CD1c-positive myeloid dendritic cell (primary cell): Measurements from ENCODE around the gene UNC93A.
A peak's percentile ranks its signal among the peaks of the same experiment; 100 is the strongest.
"Not testable (repeated sequence)": the region's sequence is repeated elsewhere in the genome, so short reads cannot be mapped to it uniquely, and the experiment has no call there.

Experiments
- DNase-seq: peaks from one replicate; pipeline ENCODE4 v3.0.0-alpha.2; 2016; ENCODE audit errors: extremely low spot score

Gene UNC93A

DNA sequence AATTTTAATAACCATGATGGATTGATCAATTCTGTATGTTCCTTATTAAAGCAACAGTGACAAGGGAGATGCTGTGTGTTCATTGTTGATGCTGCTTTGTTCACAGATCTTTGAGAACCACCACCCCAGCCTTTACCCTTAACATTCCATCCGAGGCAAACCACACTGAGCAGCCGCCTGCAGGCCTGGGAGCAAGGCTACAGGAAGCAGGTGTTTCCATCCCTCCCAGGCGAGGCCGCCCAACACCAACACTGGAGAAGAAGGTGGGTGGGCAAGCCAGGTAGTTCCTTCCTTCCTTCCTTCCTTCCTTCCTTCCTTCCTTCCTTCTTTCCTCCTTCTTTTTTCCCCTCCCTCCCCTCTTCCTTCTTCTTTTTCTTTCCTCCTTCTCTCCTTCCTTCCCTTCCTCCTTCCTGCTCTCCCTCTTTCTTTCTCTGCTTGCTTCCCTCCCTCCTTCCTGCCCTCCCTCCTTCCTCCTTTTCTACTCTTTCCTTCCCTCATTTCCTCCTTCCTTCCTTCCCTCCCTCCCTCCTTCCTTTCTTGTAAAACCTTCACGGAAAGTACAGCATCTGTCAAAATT is 47.5 kb downstream of the UNC93A start:
- no peak for DNase-seq

DNA sequence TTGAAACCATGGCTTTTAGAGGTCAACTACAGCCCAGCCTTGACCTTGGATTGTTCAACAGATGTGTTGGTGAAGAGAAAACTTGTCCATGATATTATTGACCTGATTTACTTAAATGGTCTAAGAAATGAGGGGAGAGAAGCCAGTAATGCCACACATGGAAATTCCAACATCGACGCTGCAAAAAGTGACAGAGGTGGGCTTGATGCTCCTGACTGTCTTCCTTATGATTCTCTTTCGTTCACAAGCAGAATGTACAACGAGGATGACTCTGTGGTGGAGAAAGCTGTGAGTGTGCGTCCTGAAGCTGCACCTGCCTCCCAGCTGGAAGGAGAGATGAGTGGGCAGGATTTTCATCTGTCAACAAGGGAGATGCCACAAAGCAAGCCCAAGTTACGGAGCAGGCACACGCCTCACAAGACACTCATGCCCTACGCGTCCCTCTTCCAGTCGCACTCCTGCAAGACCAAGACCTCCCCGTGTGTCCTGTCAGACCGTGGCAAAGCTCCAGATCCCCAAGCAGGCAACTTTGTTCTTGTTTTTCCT is 50.0 kb downstream of the UNC93A start:
- no peak for DNase-seq

DNA sequence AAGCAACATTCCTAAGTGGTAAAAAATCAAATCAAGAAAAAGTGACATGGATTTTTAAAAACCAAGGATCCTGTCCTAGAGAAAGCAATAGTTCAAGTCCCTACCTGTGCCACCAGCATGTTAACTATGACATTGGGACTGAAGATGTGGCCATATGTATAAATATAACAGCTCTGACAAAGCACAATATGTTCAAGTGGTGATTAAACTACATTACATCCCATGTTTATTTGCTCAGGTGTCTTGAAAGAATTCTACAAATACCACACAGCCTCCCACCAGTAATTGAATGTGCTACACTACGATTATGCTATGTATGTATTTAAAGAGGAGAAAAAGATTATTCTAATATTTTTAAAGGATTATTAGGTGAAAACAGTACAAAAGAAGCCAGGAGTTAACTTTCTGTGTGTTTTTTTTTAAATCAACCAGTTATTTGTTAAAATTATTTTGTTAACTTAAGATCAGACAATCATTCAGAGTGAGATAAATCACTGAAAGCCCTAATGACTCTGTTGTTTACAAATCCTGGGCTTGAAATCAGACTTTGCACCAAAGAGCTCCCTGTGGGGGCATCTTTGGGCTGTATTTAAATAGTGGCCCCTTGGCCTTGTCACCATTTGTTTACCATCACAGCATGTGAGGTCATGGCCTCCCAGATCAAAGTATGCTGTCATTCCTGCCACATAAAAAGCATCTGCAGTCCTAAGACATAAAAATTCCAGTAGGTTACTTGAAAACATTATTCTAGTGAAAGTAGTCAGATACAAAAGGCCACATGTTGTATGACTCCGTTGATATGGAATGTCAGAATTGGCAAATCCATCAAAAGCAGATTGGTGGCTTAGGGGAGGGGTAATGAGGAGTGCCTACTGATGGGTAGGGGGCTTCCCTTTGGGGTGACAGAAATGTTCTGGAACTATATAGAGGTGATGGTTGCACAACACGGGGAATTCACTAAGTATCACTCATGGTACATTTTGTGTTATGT is 50.8 kb downstream of the UNC93A start:
- no peak for DNase-seq

DNA sequence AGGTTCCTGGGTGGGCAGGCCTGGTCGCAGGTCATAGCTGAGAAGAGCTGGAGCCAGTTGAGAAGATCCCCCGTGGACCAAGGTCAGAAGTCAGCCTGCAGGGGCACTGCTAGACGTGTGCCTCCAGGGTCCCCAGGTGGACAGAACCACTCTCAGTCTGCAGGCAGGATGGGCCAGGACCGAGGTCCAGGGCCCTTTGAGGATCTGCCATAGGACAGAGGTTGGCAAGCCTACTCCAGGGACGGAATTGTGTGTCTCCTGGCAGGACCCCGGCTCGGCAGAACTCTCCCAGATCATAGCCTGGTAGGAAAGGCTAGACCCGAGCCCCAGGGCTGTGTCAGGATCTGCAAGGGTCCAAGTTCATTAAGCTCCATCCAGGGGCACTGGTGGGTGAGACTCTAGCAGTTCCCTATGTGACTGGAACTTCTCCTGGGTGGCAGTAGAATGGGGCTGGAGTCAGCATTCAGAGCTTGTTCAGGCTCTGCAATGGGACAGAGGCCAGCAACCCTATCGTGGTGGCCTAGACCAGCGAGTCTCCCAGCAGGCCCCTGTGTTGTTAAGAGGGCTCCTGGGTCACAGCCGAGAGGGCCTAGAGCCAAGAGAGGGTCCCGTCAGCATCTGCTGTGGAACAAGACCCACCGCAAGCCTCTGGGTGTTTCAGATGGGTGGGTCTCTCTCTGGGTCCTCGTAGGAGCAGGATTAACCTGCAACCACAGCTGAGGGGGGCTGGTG is 51.9 kb downstream of the UNC93A start:
- DNase-seq, result no peak

DNA sequence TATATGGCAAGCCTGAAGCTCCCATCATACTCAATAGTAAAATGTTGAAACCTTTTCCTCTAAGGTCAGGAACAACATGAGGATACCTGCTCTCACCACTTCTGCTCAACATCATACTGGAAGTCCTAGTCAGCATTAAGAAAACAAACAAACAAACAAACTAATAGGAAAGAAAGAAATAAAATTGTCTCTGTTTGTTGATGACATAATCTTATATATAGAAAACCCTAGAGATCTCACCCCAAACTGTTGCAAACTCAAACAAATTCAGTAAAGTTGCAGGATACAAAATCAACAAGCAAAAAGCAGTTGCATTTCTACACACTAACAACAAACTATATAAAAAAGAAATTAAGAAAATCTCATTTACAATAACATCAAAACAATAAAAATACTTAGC is 54.2 kb downstream of the UNC93A start:
- DNase-seq, result no peak

DNA sequence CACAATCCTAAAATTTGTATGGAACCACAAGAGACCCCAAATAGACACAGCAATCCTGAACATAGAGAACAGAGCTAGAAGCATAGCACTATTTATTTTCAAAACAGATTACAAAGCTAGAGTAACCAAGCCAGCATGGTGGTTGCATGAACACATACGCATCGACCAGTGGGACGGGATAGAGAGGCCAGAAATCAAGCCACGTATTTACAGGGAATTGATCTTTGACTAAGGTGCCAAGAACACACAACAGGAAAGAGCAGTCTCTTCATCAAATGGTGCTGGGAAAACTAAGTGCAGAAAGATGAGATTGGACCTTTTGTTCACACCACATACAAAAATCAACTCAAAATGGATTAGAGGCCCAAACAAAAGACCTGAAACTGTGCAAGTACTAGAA is 54.8 kb downstream of the UNC93A start:
- DNase-seq, result no peak

DNA sequence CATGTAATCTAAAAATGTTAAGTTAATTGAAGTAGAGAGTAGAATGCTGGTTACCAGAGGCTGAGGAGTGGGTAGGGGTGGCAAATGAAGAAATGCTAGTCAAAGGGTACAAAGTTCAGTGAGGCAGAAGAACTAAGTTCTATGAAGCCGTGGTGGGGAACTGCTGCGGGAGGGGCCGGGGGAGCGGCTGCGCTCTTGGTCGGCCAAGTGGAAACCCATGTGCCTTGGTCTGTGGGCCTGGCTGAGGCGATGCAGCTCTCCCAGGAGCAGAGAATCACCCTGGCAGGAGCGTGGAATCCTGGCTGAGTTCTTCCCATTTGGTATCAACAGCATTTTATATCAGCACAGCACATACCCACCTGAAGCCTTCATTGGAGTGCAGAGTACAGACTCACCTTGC is 56.1 kb downstream of the UNC93A start:
- DNase-seq, result no peak

DNA sequence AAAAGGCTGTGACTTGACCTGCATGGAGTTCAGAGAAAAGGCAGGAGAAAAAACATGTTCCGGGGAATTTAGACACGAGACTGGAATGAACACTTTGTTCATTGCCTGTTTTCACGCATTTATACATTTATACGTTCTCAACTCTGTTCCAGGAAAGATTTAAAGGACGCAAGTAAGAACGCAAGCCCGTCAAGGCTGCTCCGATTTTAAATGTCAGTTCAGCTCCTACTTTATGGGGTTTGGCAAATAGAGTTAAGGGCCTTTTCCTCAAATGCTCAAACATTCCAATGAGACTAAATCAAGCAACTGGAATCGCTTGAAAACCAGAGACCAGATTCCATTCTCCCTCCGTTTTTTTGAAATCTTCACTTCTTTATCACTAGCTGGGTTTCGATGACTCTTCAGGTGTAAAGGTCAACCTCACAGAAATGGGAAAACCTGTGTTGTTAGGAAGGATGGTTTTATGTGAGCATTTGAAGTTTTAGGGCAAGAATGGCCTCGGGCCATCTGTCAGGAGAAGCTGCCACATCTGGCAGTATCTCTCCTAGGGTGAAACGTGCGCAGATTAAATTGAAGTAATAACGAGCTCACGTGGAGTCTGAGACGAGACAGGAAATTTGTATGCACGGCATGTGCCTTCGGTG is 58.6 kb downstream of the UNC93A start:
- DNase-seq, result no peak

DNA sequence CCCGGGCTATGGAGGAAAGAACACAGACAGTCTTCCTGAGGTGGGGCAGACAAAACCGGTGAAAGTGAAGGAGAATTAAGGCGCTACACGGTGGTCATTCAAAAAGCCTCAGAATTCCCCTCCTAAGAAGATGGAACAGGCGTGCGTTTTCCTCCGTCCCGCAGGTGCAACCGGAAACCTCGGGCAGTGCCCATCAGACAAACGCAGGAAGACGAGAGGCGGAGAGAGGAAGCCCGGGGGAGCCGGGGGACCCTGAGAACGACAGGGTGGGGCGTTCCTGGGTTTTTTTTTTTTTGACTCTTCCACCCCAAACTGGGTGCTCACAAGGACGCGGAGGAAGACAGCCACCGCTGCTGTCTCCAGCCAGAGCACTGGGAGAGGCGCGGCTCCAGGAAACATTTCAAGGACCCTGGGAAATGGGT is 59.2 kb downstream of the UNC93A start:
- DNase-seq, result no peak

DNA sequence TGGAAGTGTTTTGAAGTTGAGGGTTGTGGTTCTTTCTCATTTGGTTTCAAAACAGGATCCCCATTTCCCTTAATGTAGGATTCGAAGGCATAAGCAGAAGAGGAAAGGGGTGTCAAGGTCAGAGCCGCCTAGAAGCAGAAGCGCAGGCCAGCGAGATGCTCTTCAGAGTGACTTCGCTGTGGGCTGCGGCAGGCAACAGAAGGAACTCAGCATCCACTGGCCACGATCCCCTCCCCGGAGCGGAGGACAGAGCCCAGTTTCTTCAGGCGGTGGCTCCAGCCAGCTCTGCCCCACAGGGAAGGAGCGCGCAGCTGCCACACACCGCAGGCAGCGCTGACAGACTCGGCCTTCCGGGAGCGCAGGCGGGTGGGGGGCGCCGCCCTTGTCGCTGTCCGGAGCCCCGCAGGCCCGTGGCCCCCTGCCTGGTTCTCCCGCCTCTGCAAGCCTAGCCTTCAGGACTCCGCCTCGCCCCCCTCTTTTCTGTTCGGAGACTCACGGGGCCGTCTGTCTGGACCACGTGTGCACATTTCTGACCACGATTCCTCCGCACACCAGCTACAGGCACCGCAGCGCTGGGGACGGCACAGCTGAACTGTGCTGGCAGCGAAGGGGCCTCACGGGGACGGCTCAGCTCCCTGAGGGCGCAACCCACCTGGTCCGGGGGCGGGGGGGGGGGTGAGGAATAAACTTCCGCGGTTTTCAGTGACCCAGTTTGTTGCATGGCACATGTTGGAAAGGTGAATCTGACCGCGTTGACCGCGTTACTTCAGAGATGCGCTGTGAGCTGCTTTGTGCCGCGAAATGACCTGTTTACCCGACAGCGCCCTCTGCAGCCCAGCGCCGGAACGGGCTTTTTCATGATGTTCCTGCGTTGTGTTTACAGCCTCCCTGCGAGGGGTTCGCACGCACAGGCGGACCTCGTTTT is 59.9 kb downstream of the UNC93A start:
- peak; percentile 46 for DNase-seq

DNA sequence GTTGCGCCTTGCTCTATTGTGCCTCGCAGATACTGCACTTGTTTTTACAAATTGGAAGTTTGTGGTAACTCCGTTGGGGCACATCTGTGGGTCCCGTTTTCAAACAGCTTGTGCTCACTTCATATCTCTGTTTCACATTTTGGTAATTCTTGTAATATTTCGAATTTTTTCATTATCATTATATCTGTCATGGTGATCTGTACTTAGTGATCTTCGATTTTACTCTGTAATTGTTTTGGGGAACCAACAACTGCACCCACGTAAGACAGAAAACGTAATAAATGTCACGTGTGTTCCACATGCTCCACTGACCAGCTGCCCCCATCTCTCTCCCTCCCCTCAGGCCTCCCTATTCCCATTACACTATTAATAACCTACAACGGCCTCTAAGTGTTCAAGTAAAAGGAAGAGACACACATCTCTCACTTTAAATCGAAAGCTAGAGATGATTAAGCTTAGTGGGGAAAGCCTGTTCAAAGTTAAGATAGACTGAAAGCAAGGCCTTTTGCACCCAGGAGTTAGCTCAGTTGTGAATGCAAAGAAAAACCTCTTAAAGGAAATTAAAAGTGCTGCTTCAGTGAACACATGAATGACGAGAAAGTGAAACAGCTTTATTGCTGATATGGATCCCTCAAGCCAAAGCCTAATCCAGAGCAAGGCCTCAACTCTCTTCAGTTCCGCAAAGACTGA is 60.7 kb downstream of the UNC93A start:
- DNase-seq, result no peak

DNA sequence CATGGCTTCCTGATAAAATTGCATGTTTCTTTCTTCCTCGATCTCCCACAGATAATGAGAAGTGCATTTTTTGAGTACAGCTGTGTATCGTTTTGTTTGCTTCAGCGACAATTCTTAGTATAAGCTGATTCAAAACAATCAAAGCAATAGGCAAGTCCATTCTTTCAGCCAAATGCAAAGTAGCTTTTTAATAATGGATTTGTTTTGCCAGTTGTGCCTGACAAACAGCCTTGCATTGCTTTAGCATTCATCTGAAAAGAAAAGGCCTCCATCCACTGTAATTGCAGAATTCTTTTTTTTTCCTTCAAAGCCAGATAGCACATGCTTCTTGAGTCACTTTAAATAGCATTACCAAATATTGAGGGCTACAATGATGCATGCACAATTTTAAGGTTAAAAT is 65.8 kb downstream of the UNC93A start:
- no peak for DNase-seq

DNA sequence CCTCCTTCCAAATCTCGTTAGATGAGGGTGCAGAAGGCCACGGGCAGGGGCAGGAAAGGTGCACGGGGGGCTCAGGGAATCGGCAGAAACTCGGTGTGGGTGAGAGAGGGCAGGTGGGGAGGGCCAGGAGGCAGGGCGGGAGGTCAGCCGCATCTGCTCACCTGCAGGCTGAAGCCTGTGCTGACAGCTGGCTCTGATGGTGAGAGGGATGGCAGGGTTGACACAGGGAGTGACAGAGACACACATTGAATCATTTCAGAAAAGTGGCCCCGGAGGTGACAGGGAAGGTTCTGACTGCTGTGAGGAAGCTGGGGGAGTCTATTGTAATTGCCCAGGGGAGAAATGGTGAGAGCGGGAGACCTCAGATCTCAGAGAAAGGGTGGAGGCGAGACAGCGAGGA is 67.3 kb downstream of the UNC93A start:
- DNase-seq, result not testable (repeated sequence)

DNA sequence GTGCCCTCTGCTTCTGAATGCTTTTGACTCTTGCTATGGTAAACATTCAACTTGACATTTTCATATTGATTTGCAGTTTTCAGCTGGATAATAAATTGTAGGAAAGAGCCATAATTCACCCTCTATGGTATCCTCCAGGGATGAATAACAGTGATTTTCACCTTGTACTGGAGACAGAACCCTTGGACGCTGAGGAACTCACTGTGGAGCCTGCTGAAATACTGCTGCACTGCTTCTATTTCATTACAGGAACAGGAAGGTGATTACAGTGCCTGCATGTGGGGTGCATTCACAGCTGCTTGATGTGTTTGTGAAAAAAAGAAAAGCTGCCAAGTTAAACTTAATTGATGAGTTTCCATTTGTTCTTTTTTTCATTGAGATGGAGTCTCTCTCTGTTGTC is 70.1 kb downstream of the UNC93A start:
- DNase-seq, result not testable (repeated sequence)
